GM19351 (cell line): Measurements from ENCODE around the gene CMTM3.
"Not testable (repeated sequence)": the region's sequence is repeated elsewhere in the genome, so short reads cannot be mapped to it uniquely, and the experiment has no call there.

Experiments
- ATAC-seq: cut with Tn5 transposase; IDR thresholded peaks from one replicate; pipeline ENCODE4 v1.9.1; 2021; ENCODE audit warnings: mild to moderate bottlenecking, moderate library complexity; ENCODE audit not compliant: unreplicated experiment

The CMTM3 gene

GRCh38 chr16:66658860-66659190, 54.3 kb downstream of the CMTM3 start:
- no peak for ATAC-seq

GRCh38 chr16:66660422-66661209, 56.1 kb downstream of the CMTM3 start:
- ATAC-seq, result no peak

- ATAC-seq, result no peak
These were observed 56.7 kb downstream of the CMTM3 start for GRCh38 chr16:66661210-66661560.

- not testable (repeated sequence) for ATAC-seq
These were observed 57.3 kb downstream of the CMTM3 start for GRCh38 chr16:66661671-66662346.

- ATAC-seq, result no peak
These were observed 58.1 kb downstream of the CMTM3 start for GRCh38 chr16:66662445-66663194.
